HCEC 1CT (cell line): ENCODE results near the gene AMIGO1.
"Not testable (repeated sequence)": the region's sequence is repeated elsewhere in the genome, so short reads cannot be mapped to it uniquely, and the experiment has no call there.

Experiments used
- DNase-seq: peaks from one replicate; pipeline ENCODE4 v3.0.0-alpha.2; 2017

AMIGO1 gene

DNA sequence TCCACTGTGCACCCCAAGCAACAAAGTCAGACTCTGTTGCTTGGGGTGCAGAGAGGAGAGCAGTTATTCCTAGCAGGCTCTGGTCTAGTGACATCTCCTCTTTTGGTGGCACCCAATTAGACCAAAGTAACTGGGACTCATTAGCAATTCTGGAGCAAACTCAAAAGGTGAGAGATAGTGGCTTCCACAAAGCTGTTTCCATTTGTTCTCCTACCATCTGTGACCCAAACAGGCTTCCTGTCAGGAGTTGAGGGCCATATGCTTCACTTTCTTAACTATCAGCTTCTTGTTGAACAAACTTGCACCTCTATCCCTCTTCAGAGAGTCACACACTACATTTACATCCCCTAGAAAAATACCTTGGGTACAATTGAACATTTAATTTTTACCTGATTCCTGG is 27.3 kb downstream of the AMIGO1 start:
- DNase-seq, result no peak

DNA sequence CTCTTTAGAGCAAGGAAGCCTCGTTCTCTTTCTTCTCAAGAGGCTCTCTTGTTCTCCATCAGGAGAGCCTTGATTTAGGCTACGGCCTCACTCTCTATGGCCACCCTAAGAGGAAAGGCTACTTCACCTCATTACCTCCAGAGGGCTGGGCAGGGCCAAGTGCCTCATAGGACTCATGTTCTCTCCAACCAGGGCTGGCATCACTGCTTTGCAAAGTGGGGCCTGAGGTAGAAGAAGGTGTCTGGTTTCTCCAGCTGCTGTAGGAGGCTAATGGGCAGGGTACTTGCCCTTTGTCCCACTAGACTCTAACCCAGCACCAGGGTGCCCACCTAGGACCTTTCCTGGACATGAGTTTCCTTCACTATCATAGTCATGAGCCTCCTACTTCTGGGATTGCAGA is 27.9 kb downstream of the AMIGO1 start:
- DNase-seq, result no peak

DNA sequence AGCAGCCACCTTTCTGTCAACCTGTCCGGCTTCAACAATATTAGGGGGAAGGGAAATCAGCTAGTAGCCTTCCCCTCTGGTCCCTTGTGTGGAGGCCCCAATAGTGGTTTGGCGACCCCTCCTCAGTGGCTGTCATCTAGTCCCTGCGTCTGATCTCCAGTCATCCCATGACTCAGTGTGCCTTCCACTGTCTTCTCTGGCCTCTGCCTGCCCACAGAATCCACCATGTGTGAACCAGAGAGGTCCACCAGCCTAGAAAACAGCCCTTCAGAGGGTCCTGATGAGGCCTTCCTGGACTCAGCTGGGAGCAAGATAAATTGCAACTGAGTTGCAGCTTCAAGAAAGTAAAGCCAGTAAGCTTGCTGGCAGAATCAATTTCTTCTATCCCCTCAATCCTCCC is 29.6 kb downstream of the AMIGO1 start:
- no peak for DNase-seq

DNA sequence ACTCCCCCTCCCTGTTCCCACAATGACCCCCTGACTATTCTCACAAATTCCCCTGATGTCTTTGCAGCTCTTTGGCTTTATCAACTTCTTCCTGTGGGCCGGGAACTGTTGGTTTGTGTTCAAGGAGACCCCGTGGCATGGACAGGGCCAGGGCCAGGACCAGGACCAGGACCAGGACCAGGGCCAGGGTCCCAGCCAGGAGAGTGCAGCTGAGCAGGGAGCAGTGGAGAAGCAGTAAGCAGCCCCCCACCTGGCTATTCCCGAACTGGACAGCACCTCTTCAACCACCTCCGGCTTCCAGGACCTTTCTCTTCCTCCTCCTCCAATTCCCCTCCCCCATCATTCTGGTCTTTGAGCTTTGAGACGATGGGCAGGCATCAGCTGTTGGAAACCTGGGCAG is 30.2 kb downstream of the AMIGO1 start:
- DNase-seq, result no peak

DNA sequence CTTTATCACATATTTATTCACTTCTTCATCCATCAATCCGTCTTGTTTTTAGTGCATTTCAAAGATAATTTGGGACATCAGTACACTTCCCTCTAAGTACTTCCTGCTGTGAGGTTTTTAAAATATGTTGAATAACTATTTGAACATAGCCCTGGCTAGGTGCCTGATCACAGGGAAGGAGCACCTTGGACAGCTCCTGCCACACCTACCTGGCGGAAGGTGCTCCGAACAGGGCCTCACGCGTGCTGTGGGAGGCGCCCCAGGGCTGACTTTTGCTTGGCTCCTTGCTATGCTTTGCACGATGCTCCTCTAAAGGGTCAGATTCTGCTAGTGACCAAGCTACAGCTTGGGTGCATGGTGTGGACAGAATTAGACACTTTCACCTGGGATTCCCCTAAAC is 30.7 kb downstream of the AMIGO1 start:
- no peak for DNase-seq

DNA sequence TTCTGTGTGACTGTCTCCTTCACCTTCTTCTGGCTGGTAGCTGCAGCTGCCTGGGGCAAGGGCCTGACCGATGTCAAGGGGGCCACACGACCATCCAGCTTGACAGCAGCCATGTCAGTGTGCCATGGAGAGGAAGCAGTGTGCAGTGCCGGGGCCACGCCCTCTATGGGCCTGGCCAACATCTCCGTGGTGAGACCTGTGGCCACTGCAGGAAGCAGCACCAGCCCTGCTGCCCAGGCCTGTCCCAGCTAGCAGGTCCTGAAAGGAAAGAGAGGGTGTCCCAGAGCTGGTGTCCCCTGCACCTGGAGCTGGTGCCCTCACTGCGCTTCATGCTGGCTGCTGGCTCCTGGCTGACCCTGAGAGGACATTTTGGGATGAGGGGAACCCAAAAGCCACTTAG is 31.7 kb downstream of the AMIGO1 start:
- no peak for DNase-seq

DNA sequence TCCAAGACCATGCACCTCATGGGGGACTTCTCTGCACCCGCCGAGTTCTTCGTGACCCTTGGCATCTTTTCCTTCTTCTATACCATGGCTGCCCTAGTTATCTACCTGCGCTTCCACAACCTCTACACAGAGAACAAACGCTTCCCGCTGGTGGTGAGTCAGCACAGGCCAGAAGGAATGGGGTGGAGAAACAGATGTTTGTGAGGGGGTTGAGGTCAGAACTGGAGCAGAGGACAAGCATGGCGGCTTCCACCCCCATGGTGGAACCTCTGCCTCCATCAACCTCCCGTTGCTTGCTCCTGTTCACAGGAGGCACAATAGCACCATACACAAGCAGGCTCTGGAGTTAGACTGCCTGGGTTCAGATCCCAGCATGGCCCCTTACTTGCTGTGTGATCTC is 32.7 kb downstream of the AMIGO1 start:
- DNase-seq, result no peak

DNA sequence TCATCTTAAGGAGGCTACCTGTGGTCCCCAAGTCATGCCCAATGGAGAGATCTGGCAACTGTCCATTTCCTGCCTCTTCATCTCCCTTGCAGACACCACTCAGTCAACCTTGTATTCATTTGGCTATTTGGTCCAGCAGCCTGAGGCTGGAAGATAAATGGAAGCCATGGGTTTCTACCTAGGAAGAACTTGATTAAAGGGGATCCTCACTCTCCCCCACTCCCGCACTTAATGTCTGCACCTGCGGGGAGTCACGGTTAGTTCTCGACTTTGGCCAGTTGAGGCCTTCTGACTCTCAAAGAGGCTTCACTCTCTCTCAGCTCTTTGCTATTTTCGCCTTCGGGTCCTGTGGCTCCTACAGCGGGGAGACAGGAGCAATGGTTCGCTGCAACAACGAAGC is 34.3 kb downstream of the AMIGO1 start:
- no peak for DNase-seq

DNA sequence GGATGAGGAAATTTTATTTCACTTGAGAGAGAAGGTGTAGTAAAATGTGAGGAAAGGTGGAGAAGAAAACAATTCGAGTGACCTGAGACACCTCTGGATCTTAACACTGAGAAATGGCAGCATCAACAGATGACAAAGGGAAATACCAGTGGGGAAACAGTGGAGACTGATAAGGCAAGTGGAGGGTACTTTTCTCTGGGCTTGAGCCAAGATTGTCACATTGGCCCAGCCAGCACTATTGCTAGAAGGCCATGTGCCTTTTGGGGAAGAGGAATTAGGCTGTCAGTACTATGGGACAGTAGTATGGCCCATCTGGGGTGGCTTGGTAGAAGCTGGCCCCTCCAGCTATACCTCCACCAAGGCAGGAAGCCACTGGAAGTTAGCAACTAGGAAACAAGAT is 34.8 kb downstream of the AMIGO1 start:
- DNase-seq, result no peak

DNA sequence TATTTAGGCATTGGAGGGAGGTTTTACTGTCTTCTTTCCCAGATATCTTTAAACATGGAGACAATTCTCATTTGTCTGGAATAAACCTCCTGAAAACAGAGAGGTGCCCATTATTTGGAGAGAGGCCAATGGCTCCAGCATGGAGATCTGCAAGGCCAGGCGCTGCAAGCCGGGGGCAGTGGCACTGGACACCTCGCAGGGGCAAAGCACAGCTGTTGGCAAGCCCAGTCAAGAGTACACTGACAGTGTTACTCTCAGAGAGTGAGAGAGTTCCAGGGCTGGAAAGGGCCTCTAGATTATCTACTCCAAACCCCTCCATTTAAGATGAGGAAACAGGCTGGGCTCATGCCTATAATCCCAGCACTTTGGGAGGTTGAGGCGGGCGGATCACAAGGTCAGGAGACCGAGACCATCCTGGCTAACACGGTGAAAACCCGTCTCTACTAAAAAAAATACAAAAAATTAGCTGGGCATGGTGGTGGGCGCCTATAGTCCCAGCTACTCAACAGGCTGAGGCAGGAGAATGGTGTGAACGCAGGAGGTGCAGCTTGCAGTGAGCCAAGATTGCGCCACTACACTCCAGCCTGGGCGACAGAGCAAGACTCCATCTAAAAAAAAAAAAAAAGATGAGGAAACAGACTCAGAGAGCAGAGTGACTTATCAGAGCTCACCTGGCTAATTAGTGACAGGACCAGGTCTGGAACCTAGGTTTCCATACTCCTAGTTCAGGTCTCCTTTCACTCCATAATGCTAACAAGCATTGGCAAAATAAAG is 36.1 kb downstream of the AMIGO1 start:
- DNase-seq, result not testable (repeated sequence)

DNA sequence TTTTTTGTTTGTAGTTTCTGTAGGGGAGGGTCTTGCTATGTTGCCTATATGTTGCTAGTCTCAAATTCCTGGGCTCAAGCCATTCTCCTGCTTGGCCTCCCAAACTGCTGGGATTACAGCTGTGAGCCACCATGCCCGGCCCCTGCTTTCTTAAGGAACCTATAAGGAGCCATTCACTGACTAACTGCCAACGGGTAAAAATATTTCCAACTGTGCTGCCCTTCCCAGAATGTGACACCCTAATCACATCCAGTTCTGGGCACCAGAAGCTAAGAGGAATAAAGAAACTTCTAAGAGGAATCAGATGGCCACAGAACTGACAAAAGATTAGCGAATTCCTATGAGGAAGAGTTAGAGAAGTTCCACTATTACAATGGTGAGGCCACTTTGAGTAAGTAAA is 36.7 kb downstream of the AMIGO1 start:
- no peak for DNase-seq

DNA sequence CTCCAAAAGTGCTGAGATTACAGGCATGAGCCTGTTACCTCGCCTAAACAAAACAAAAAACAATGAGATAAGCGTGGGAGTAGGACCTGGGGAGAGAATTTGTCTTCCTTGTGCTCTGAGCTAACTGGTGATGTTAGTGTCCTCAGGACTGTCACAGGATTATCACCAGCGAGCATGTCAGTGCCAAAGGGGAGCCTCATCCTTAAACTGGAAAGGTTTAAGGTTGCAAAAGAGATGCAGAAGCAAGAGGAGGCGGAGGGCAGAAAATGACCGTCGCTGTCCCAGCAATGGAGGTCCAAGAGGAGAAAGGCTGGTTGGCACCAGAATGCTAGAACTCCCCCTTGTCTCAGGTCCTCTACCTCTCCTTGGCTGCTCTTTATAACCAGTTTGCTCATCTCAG is 39.3 kb downstream of the AMIGO1 start:
- DNase-seq, result no peak

DNA sequence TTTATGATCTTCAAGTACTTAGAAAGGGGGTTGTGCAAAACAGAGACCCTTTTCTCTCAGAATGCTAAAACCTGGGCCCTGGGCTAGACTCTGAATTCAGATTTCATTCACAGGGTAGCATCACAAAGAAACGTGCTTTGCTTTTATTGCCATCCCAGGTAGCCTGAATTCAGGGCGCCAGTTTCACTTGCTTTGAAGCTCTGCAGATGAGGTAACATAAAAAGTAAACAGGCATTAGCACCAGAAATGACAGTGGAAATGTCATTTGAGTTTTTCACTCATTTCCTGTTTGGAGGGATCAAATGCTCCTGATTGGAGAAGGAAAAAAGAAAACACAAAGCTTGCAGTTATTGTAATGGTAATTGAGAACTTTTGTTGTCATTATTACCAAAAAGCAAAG is 40.6 kb downstream of the AMIGO1 start:
- no peak for DNase-seq

DNA sequence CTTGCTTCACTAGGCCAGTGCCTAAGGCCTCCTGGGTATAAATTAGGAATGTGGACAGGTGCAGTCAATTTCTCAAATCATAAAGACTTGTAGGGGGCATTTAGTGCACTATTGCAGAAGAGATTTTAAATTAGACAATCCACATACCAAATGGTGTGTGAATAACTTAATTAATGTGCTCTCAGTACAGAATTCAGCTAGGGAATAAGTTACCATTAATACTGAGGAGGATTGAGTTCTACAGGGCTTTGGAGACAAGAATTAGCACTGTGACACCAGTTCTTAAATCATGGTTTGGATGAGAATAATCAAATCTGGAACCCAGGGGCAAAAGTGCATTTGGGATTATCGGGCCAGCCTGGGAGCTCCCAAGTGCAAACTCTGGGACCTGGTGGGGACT is 41.5 kb downstream of the AMIGO1 start:
- no peak for DNase-seq

DNA sequence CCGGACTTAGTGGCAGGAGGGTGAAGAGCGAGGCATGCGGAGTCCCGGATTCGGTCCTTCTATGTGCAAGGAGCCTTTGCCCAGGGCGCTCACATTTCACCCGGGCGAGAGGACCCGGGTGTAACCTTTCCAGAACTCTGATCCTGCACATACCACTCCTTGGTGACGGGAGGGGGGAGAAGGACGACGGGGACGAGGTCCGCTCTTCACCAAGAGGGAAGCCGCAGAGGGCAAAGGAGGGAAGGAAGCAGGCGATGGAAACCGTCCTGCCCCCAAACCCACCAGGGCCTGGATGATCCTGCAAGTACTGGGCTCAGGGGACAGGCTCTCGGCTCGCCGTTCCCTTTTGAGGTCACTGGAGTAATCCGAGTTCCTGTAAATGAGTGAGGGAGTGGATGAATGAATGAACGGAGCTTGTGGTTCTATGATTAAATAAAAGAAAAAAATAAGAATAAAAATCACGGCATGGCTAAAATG is 42.2 kb downstream of the AMIGO1 start:
- DNase-seq, result no peak

DNA sequence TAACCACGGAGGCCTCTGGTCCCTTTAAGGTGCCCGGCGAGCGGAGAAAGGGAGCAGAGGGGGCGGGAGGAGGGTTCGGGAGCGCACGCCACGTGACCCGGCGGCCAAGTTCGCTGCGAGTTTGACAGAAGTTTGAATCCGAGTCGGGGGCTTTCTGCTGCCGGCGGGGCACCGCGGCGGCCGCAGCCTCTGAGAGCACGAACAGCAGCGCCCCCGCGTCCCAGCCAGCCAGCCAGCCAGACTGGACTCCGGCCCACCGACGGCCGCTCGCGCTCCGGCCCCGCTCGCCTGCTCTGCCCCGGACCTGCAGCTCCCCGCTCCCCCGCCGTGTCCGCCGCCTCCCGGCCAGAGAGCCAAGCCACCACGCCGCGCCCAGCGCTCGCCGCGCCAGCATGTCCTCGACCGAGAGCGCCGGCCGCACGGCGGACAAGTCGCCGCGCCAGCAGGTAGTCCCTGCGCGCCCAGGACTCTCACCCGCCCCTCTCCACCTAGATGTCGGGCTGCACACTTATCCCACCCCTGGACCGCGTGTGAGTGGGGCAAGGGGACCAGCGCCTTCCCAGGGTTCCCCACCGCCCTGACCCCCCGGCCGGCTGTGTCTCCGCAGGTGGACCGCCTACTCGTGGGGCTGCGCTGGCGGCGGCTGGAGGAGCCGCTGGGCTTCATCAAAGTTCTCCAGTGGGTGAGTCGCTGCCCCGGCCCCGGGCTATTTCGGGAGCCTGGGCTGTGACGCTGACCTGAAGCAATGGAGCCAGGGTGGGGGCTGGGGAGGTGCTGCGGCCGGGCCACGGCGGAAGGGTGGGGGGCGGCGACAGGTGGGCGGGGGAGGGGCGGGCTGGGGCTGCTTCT is 42.9 kb downstream of the AMIGO1 start, which contains the start of gene SYPL2:
TSS of gene SYPL2 (plus strand) at position 95 of the 849 bp plus-strand sequence. CDS start at position 393, 298 bp downstream.
- peak; percentile 22 for DNase-seq

DNA sequence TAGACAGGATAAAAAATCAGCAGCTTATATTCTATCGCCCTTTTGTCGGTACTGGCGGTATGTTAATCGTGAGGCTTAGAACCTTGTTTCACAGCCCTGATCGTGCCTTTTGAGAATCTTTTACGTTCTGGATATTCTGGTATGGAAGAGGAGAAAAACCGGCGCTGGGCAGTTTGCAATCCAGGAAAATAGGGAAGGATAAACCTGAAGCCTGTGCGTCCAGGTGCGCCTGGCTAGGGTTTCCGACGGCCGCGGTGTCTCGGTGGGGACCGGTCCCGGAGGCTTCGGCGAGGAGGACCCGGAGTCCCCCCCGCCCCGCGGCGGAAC is 43.4 kb downstream of the AMIGO1 start:
- no peak for DNase-seq

DNA sequence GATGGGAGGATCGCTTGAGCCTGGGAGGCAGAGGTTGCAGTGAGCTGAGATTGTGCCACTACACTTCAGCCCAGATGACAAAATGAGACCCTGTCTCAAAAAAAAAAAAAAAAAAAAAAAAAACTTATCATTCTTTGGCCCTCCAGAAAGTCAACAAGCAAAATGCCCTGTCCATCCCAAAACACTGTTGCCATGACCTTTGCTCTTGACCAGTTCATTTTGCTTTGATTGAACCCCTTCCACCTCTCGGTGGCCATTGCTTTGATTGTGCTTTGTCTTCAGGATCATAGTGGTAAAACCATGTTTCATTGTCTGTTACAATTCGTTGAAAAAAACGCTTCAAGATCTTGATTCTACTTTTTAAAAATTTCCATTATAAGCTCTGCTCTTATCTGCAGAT is 51.7 kb downstream of the AMIGO1 start:
- no peak for DNase-seq

DNA sequence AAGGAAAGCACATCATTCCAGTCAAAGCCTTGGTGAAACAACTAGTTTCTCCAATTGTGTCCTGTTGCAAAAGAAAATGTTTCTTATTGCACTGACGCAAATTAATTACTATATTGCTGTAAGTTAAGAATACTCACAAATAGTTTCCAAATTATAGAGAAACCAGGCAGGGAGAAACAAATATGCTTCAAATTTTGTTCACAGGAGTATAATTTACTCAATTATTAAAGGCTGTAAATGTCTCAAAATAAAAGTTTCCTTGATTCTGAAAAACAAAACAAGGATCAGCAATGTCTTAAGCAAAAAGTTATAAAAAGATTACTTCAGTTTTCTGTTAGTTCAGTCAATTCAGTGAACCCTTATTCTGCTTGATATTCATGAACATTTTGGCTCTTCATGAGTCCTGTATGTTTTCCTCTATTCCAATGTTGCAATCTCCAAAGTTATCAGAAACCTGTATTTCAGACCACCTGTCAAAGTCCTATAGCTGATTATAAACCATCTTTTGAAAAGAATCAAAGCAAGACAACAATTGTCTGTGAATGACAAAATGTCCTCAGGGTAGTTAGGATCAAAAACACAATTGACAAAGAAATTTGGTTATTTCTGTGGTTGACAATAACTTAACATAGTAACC is 54.9 kb downstream of the AMIGO1 start:
- no peak for DNase-seq
